Measurements from ENCODE around the gene SOX18. TPM values are rescaled to one million over a fixed set of nuclear protein-coding genes. Genes with fewer than 3 reads are reported as not detected.

The SOX18 gene
- total and polyA plus RNA-seq, 2 of the 4 experiments (the other 2 are of a cell fraction) = not detected

DNA sequence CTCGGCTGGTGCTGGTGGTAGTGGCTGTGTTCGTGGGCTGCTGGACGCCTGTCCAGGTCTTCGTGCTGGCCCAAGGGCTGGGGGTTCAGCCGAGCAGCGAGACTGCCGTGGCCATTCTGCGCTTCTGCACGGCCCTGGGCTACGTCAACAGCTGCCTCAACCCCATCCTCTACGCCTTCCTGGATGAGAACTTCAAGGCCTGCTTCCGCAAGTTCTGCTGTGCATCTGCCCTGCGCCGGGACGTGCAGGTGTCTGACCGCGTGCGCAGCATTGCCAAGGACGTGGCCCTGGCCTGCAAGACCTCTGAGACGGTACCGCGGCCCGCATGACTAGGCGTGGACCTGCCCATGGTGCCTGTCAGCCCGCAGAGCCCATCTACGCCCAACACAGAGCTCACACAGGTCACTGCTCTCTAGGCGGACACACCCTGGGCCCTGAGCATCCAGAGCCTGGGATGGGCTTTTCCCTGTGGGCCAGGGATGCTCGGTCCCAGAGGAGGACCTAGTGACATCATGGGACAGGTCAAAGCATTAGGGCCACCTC, 49.1 kb upstream of the SOX18 start:
- Histone ChIP-seq H3K4ac (ENCODE audit: low read depth, low read length) (no peak overlapping the region), H3K18ac (ENCODE audit: low read depth, low read length) (no peak overlapping the region), H2AFZ (replicated peaks; ENCODE audit: low read length, poor library complexity) (no peak overlapping the region), H2BK120ac (ENCODE audit: low read depth, low read length) (no peak overlapping the region), H3K4me2 (ENCODE audit: low read depth, low read length) (no peak overlapping the region), H3K9me1 (ENCODE audit: insufficient read depth, low read length) (no peaks in the 10 kb centered on the region), H3K9me3 (ENCODE audit: control insufficient read depth, insufficient read depth, low read length) (no peaks in the 10 kb centered on the region), H4K20me1 (ENCODE audit: insufficient read depth, low read length) (no peaks in the 10 kb centered on the region), H3K23ac (ENCODE audit: low read depth, low read length) (no peak overlapping the region), H3K56ac (ENCODE audit: extremely low read depth, insufficient read depth, low read length) (no peak overlapping the region), H3K79me1 (ENCODE audit: low read depth in 1 of 2, low read length in 2 of 2) (no peaks in the 10 kb centered on the region), H2AK9ac (replicated peaks; ENCODE audit: low read depth, low read length, poor library complexity) (no peak overlapping the region), H4K91ac (ENCODE audit: insufficient read depth, low read depth, low read length) (no peak overlapping the region), H3K4me3 (ENCODE audit: insufficient read depth, low read depth, low read length) (no peak overlapping the region), H2BK15ac (ENCODE audit: low read depth, low read length) (no peak overlapping the region), H3K4me1 (ENCODE audit: control insufficient read depth, insufficient read depth, low read length) (no peaks in the 10 kb centered on the region), H3K9ac (ENCODE audit: low read depth, low read length) (no peak overlapping the region), H3K27ac (ENCODE audit: insufficient read depth, low read length) (no peak overlapping the region), H3K14ac (replicated peaks; ENCODE audit: low read depth, low read length) (no peak overlapping the region), H4K8ac (ENCODE audit: low read depth in 2 of 2, low read length in 2 of 2) (no peak overlapping the region), H2AK5ac (ENCODE audit: low read depth, low read length) (no peak overlapping the region), H2BK5ac (ENCODE audit: low read depth, low read length, poor library complexity, severe bottlenecking) (no peak overlapping the region), H4K5ac (ENCODE audit: low read depth, low read length) (no peak overlapping the region), H3K36me3 (ENCODE audit: control insufficient read depth, insufficient read depth, low read length) (no peaks in the 10 kb centered on the region), H2BK20ac (ENCODE audit: low read depth, low read length) (no peak overlapping the region), H3K27me3 (ENCODE audit: control insufficient read depth, insufficient read depth, low read length) (peaks cover 35% of the 10 kb centered on the region)
- ChIA-PET POLR2A (ENCODE audit: unreplicated experiment) (interaction anchor here (0.5 kb wide), 1 partner anchor 278 kb away, joined by 4 read pairs; no protein-coding TSS in a partner anchor), CTCF (no interaction called here)
- ATAC-seq (ENCODE audit: low read depth) = no peak
- TF ChIP-seq, protein P1, sequence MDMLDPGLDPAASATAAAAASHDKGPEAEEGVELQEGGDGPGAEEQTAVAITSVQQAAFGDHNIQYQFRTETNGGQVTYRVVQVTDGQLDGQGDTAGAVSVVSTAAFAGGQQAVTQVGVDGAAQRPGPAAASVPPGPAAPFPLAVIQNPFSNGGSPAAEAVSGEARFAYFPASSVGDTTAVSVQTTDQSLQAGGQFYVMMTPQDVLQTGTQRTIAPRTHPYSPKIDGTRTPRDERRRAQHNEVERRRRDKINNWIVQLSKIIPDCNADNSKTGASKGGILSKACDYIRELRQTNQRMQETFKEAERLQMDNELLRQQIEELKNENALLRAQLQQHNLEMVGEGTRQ (IDR thresholded peaks at IDR 0.05; ENCODE audit: low read depth, low read length) = no peak
- no peak for TF ChIP-seq RFX5 (IDR thresholded peaks at IDR 0.05; ENCODE audit: low read depth, low read length)
- dilution Hi-C loops (cut with HindIII; ENCODE audit: low sequenced_read_pairs, unreplicated experiment) (no loop called here), intact Hi-C loops (cut with micrococcal nuclease) (no loop called here), in situ Hi-C loops (cut with MboI; ENCODE audit: low sequenced_read_pairs) (no loop called here)
- no TSS peak for BruUV-seq (replicated peaks)
- 83% methylated on average over 19 of the region's 28 CpGs; no CpG with 5 or more reads in 1 of the 2 experiments for WGBS, 2 experiments (ENCODE audit: extremely low coverage in 2 of 2, insufficient read length in 1 of 2)
- no peak for DNase-seq
